Stimulated activated CD4-positive, alpha-beta T cell treated with anti-CD3 and anti-CD28 coated beads, Interleukin-2, amount 100 ng/mL, for 48 hours (primary cell): ENCODE results near the gene RBM38.
"Not testable (repeated sequence)": the region's sequence is repeated elsewhere in the genome, so short reads cannot be mapped to it uniquely, and the experiment has no call there.

Experiments
- DNase-seq, 2 donors: peaks; one replicate each; pipeline ENCODE4 v3.0.0-alpha.2; 2020

RBM38 gene

GRCh38 chr20:57419479-57419878, 28.3 kb downstream of the RBM38 start:
- DNase-seq: not testable (repeated sequence)

- no peak for DNase-seq
These were observed 29.5 kb downstream of the RBM38 start for GRCh38 chr20:57420571-57421252.

GRCh38 chr20:57421253-57422220, 30.3 kb downstream of the RBM38 start:
- no peak for DNase-seq

DNA sequence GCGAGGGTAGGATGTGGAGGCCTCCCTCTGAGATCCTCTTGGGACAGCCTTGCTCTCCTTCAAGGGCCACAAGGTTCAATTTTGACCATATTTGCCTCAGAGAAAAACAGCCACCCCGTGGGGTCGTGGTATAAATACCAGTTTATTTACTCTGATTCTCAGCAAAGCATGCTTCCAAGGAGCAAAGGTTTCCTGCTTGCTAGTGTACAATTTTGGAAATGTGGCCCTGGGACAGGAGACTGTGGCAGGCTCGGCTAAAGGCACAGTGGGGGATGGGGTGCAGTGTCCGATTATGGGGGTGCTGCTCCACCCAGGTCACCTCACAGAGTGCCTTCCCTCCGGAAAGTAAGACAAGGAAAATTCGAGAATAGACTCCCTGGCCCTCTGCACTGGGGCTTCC, 31.1 kb downstream of the RBM38 start:
- no peak for DNase-seq

DNA sequence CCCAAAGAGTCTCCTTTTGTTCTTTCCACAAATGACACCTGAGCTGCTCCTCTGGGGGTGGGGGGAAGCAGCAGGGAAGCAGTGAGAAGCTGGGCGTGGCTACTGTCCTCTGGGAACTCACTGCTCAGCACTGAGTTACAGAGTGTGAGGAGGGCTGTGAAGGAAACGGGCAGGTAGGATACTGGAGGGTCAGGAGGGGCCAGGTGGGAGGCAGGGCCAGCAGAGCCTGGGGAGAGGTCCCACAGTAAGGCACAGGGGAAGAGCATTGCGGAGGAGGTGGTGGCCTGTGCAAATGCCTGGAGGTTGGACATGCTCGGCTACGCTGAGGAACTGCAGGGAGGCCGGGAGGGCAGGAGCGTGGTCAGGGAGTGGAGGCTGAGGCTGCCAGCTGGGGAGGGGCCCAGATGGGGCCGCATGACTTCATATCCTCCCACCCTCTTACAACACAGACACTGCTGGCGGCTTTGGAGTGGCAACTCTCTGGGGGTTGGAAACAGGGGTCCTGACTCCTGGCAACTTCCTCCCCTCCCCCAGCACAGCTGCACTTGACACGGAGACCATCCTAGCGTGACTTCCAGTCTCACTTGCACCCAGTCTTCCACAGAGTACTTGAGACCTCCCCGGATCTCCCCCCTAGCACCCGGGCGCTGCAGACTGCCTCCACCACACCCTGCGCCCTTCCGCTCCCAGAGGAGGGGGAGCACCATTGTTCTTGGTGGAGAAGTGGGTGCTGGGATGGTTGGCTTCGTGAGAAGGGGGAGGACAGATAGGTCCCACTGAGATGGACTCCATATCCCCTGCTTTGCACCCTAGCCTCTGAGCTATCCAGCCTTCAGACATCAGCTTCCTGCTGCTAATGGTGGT, 34.2 kb downstream of the RBM38 start:
- no peak for DNase-seq

DNA sequence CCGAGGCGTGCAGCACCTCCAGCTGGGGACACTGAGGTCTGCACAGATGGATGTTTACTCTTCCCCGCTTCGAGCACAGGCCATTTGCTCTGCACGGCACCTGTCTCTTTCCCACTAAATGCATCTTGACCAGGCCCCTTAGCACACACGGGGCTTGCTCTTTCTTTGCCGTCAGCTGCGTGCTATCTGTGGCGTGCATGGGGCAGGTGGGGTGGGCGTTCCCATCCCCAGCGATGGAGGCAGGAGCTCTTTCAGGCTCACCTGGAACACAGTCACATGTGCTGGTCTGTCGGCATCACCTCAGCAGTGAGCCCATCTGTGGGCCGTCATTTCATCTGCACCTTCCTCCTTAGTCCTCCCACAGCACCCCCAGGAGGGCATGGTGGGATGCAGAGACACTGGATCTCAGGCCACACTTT, 35.1 kb downstream of the RBM38 start:
- no peak for DNase-seq

DNA sequence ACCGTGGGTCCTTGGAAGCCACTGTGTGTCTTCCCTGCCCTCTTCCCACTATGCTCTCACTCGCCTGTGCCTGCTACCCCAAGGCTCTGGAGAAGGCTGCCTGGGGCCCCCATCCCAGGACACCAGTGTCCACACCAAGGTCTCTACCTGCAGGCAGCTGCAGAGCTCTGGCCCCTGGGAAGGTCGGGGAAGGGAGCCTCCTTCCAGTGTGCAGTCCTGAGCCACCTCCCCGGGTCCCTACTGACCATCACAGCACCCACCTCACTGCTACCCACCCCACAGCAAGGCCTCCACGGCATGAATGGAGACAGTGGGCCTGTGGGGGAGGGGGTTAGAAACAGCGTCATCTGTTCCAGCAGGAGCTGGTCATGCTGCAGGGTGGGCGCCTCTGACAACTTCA, 35.6 kb downstream of the RBM38 start:
- no peak for DNase-seq

- DNase-seq: no peak
These were observed 37.3 kb downstream of the RBM38 start for GRCh38 chr20:57428324-57429158.

GRCh38 chr20:57429159-57429496, 37.9 kb downstream of the RBM38 start:
- DNase-seq: no peak

DNA sequence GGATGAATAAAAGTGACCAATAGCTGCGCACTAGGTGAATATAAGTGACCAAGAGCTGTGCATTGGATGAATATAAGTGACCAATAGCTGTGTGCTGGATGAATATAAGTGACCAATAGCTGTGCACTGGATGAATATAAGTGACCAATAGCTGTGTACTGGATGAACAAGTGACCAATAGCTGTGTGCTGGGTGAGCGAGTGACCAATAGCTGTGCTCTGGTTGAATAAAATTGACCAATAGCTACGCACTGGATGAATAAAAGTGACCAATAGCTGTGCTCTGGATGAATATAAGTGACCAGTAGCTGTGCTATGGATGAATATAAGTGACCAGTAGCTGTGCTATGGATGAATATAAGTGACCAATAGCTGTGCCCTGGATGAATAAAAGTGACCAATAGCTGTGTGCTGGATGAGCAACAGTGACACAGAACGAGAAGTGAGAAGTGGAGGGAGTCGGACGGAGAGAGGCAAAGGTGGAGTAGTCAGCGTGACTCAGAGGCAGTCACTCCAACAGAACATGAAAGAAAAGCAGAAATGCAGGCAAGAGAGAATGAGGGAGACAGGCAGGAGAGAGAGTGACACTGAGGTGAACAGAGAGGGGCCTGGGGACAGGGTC, 38.5 kb downstream of the RBM38 start:
- no peak for DNase-seq

DNA sequence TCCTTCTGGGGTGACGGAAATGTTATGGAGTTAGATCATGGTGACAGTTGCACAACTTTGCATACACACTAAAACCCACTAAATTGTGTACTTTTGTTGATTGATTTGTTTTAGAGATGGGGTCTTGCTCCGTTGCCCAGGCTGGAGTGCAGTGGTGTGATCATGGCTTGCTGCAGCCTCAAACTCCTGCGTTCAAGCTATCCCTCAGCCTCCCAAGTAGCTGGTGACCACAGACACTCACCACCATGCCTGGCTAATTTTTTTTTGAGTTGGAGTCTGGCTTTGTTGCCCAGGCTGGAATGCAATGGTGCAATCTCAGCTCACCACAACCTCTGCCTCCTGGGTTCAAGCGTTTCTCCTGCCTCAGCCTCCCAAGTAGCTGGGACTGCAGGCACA, 39.0 kb downstream of the RBM38 start:
- not testable (repeated sequence) for DNase-seq

- no peak for DNase-seq
These were observed 40.3 kb downstream of the RBM38 start for GRCh38 chr20:57431539-57431835.

DNA sequence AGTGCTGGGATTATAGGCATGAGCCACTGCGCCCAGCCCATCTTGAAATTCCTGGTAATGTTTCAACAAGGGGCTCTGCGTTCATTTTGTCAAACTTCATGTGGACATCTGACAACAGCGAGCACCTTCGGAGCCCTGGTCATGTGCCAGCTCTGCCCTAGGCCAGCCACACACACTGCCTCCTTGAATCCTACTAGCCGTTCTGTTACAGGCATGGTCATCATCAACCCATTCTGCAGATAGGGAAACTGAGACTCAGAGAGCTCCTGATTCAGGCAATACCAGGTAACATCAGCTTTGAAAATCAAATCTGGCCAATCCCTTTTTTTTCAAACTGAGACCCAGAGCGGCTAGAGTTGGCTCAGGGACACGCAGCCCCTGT, 41.3 kb downstream of the RBM38 start:
- no peak for DNase-seq

- DNase-seq: peak; percentile 47 to 53
These were observed 41.8 kb downstream of the RBM38 start for GRCh38 chr20:57432862-57433491.

- DNase-seq: peak in 1 of 2 donors; percentile 23
These were observed 42.6 kb downstream of the RBM38 start for GRCh38 chr20:57433657-57434389.

DNA sequence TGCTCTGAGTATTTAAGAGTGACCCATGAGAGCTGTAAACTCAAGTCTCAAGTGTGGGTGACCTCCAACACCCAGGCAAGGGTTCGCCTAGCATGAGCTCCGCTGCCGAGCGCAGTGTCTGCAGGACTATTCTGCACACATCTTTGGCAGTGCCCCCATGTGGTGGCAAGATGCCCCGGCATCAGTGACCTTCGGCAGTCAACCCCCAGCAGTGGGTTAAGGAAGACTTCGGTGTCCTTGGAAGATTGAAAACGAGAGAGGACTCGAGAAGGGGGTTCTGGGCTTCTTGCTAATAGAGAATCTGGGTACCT, 43.1 kb downstream of the RBM38 start:
- DNase-seq: no peak

DNA sequence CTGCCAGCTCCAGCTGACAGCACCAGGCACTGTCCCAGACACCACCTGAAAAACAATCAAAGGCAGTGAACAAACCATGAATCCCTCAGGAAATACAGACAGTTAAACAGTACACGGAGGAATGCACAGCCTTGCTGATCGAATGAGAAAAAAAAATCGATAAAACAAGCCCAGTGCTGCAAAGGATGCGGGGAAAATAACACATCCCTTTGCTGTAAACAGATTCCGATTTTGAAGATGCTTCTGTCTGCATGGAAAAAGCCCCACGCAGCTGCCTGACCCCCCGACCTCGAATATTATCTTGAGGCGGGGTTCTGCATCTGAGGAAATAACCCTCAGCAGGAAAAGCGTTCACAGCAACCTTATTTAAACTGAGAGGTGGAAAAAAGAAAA, 43.9 kb downstream of the RBM38 start:
- DNase-seq: no peak

- DNase-seq: no peak
These were observed 44.5 kb downstream of the RBM38 start for GRCh38 chr20:57435498-57436222.

- no peak for DNase-seq
These were observed 45.0 kb downstream of the RBM38 start for GRCh38 chr20:57436223-57436545.

GRCh38 chr20:57437267-57437666, 46.1 kb downstream of the RBM38 start:
- no peak for DNase-seq
